ENCODE results near the gene CEACAM20.
"Not testable (repeated sequence)": the region's sequence is repeated elsewhere in the genome, so short reads cannot be mapped to it uniquely, and the experiment has no call there.

CEACAM20 gene

GRCh38 chr19:44498988-44499387 lies 30.5 kb downstream of the CEACAM20 start:
- peaks cover 67% of the 10 kb centered on the region for H3K9me3 Mint-ChIP-seq
- H3K4me3 Mint-ChIP-seq = no peak overlapping the region
- intact Hi-C loops (cut with micrococcal nuclease) = no loop called here
- H3K4me1 Mint-ChIP-seq (ENCODE audit: low read depth) = peaks cover 35% of the 10 kb centered on the region
- peaks cover 75% of the 10 kb centered on the region for H3K36me3 Mint-ChIP-seq (ENCODE audit: low read depth)
- H3K27ac Mint-ChIP-seq = no peak overlapping the region
- peaks cover 12% of the 10 kb centered on the region for H3K27me3 Mint-ChIP-seq

- H3K9me3 Mint-ChIP-seq = peaks cover 85% of the 10 kb centered on the region
Observed at GRCh38 chr19:44496711-44497110, 32.8 kb downstream of the CEACAM20 start.

GRCh38 chr19:44476559-44477408 lies 52.7 kb downstream of the CEACAM20 start:
- Mint-ChIP-seq H3K27ac (no peak overlapping the region), H3K9me3 (peaks cover 89% of the 10 kb centered on the region), H3K4me1 (ENCODE audit: low read depth) (no peaks in the 10 kb centered on the region), H3K4me3 (no peak overlapping the region), H3K27me3 (no peaks in the 10 kb centered on the region), H3K36me3 (ENCODE audit: low read depth) (peaks cover 75% of the 10 kb centered on the region)
- intact Hi-C loops (cut with micrococcal nuclease) = no loop called here

More at GRCh38 chr19:44496711-44497110, 32.8 kb downstream of the CEACAM20 start:
- peaks cover 35% of the 10 kb centered on the region for H3K4me1 Mint-ChIP-seq (ENCODE audit: low read depth)
- H3K27ac Mint-ChIP-seq = no peak overlapping the region
- intact Hi-C loops (cut with micrococcal nuclease) = no loop called here
- H3K4me3 Mint-ChIP-seq = no peak overlapping the region
- peaks cover 98% of the 10 kb centered on the region for H3K36me3 Mint-ChIP-seq (ENCODE audit: low read depth)
- peaks cover 6% of the 10 kb centered on the region for H3K27me3 Mint-ChIP-seq

- H3K36me3 Mint-ChIP-seq (ENCODE audit: low read depth) = not testable (repeated sequence)
Observed at GRCh38 chr19:44468730-44469129, 60.7 kb downstream of the CEACAM20 start.

GRCh38 chr19:44462600-44463286 lies 66.7 kb downstream of the CEACAM20 start:
- peaks cover 58% of the 10 kb centered on the region for H3K9me3 Mint-ChIP-seq
- intact Hi-C loops (cut with micrococcal nuclease); H3K27me3 Mint-ChIP-seq; H3K36me3 Mint-ChIP-seq (ENCODE audit: low read depth); H3K27ac Mint-ChIP-seq; H3K4me3 Mint-ChIP-seq; H3K4me1 Mint-ChIP-seq (ENCODE audit: low read depth): not testable (repeated sequence)

More at GRCh38 chr19:44468730-44469129, 60.7 kb downstream of the CEACAM20 start:
- H3K4me3 Mint-ChIP-seq; H3K4me1 Mint-ChIP-seq (ENCODE audit: low read depth); H3K27ac Mint-ChIP-seq; H3K27me3 Mint-ChIP-seq; intact Hi-C loops (cut with micrococcal nuclease): not testable (repeated sequence)
- peaks cover 88% of the 10 kb centered on the region for H3K9me3 Mint-ChIP-seq
